K562 (cell line): ENCODE data around the gene MAD2L1BP. TPM values are rescaled to one million over a fixed set of nuclear protein-coding genes. Genes with fewer than 3 reads are reported as not detected.

ENCODE experiments used
- ARID3A ChIP-seq: IDR thresholded peaks from 2 replicates; pipeline ENCODE4 v1.6.1; 2012; ENCODE audit warnings: low read depth, low read length, improper control_type of control experiment, borderline replicate concordance
- BACH1 ChIP-seq: fragments of 200-800 bp; sonication (Bioruptor generic); IDR thresholded peaks from 2 replicates; pipeline ENCODE4 v1.6.1; 2016; ENCODE audit warnings: missing genetic modification characterization, missing compliant biosample characterization
- BMI1 ChIP-seq: fragments of 150-350 bp; IDR thresholded peaks from 2 replicates; pipeline ENCODE4 v1.6.1; 2014; ENCODE audit warnings: low read length
- BRD4 ChIP-seq: fragments of 200-600 bp; sonication (generic); IDR thresholded peaks from 2 replicates; pipeline ENCODE4 v1.6.1; 2017; ENCODE audit warnings: inconsistent platforms
- DIDO1 ChIP-seq: fragments of 450-650 bp; IDR thresholded peaks from 2 replicates; pipeline ENCODE4 v1.6.1; 2016; ENCODE audit warnings: low read depth, missing biosample characterization, missing genetic modification characterization
- ESRRA ChIP-seq: fragments of 450-650 bp; IDR thresholded peaks from 2 replicates; pipeline ENCODE4 v1.6.1; 2014; ENCODE audit warnings: low read depth, mild to moderate bottlenecking, moderate library complexity, borderline replicate concordance
- FOXK1 ChIP-seq: sonication (generic); formaldehyde crosslinking; IDR thresholded peaks from 2 replicates; pipeline ENCODE4 v1.8.0; 2022; ENCODE audit warnings: missing genetic modification reagents, mild to moderate bottlenecking, borderline replicate concordance
- GABPB1 ChIP-seq: sonication (generic); formaldehyde crosslinking; IDR thresholded peaks from 2 replicates; pipeline ENCODE4 v1.8.0; 2022; ENCODE audit warnings: mild to moderate bottlenecking, missing genetic modification reagents
- GTF2E2 ChIP-seq: fragments of 200-800 bp; sonication (Bioruptor generic); IDR thresholded peaks from 2 replicates; pipeline ENCODE4 v1.6.1; 2016; ENCODE audit warnings: missing genetic modification characterization, missing compliant biosample characterization
- HIVEP1 ChIP-seq: fragments of 250-450 bp; sonication (Bioruptor Pico); IDR thresholded peaks from 2 replicates; pipeline ENCODE4 v1.4.0; 2020; ENCODE audit warnings: mild to moderate bottlenecking
- JUND ChIP-seq, 2 experiments: IDR thresholded peaks; 2 replicates in 1 of 2; 3 replicates in 1 of 2; pipeline ENCODE4 v1.6.1; 2011; ENCODE audit warnings: borderline replicate concordance in 2 of 2, low read depth in 2 of 2, low read length in 2 of 2, improper control_type of control experiment in 1 of 2, missing biosample characterization in 1 of 2, missing genetic modification characterization in 1 of 2, missing genetic modification reagents in 1 of 2
- MCM7 ChIP-seq, 2 experiments: fragments of 450-650 bp; IDR thresholded peaks; 2 replicates each; pipeline ENCODE4 v1.6.1; 2016 to 2018
- MECOM ChIP-seq: fragments of 250-450 bp; sonication (Bioruptor Pico); IDR thresholded peaks from 2 replicates; pipeline ENCODE4 v1.8.0; 2022; ENCODE audit warnings: inconsistent platforms
- MEIS2 ChIP-seq: fragments of 450-650 bp; IDR thresholded peaks from 2 replicates; pipeline ENCODE4 v1.6.1; 2014; ENCODE audit warnings: mild to moderate bottlenecking; ENCODE audit not compliant: partially characterized antibody
- NFE2L1 ChIP-seq: fragments of 450-650 bp; IDR thresholded peaks from 2 replicates; pipeline ENCODE4 v1.6.1; 2016; ENCODE audit warnings: missing genetic modification characterization, low read depth, mild to moderate bottlenecking, missing compliant biosample characterization, moderate library complexity, borderline replicate concordance
- PML ChIP-seq: IDR thresholded peaks from 2 replicates; pipeline ENCODE4 v1.6.1; 2012; ENCODE audit warnings: low read length, inconsistent platforms
- POLR2A ChIP-seq: fragments of 450-650 bp; conservative IDR thresholded peaks from 2 replicates; pipeline ENCODE4 v1.6.1; 2016
- SMAD3 ChIP-seq: fragments of 450-650 bp; formaldehyde crosslinking; conservative IDR thresholded peaks from 2 replicates; pipeline ENCODE4 v1.4.0; 2020; ENCODE audit warnings: mild to moderate bottlenecking
- SREBF1 ChIP-seq: fragments of 150-350 bp; IDR thresholded peaks from 2 replicates; pipeline ENCODE4 v1.6.1; 2014; ENCODE audit warnings: antibody characterized with exemption, low read depth, low read length, borderline replicate concordance
- ZNF121 ChIP-seq: sonication (generic); formaldehyde crosslinking; conservative IDR thresholded peaks from 2 replicates; pipeline ENCODE4 v1.8.0; 2022; ENCODE audit warnings: missing genetic modification reagents
- ZNF764 ChIP-seq: fragments of 250-450 bp; sonication (Bioruptor Pico); IDR thresholded peaks from 2 replicates; pipeline ENCODE4 v1.4.0; 2020; ENCODE audit warnings: low read depth, mild to moderate bottlenecking, moderate library complexity
- ZNF780A ChIP-seq: fragments of 250-450 bp; sonication (Bioruptor Pico); IDR thresholded peaks from 2 replicates; pipeline ENCODE4 v1.5.0; 2021; ENCODE audit warnings: mild to moderate bottlenecking
- ZNF79 ChIP-seq: fragments of 250-450 bp; sonication (Bioruptor Pico); IDR thresholded peaks from 2 replicates; pipeline ENCODE4 v1.4.0; 2020; ENCODE audit warnings: low read depth, mild to moderate bottlenecking, moderate library complexity
- polyA plus RNA-seq, 8 experiments: library from polyadenylated mRNA; depleted of rRNA in 4 of 8; stranded (reverse) in 5 of 8; unstranded in 3 of 8; fragments of >200 nt; fragmentation: Nextera tagmentation in 2 of 8; fragmentation: Illumina TruSeq in 1 of 8; extraction: Ambion mirVana in 2 of 8; extraction: Trizol in 1 of 8; gene quantifications; 2 replicates each; pipeline versions ENCODE4 v1.2.1 to v1.2.3, GENCODE V29; 2011 to 2014; ENCODE audit warnings: inconsistent platforms in 1 of 8, missing spikeins in 1 of 8
- total RNA-seq, 7 experiments: library from RNA; depleted of rRNA in 6 of 7; stranded (reverse); fragments of >200 nt in 6 of 7; fragmentation: Illumina TruSeq in 2 of 7; extraction: Trizol in 2 of 7; gene quantifications; 2 replicates each; pipeline versions ENCODE4 v1.2.1 to v1.2.3, GENCODE V29; 2011 to 2021; ENCODE audit warnings: low replicate concordance in 1 of 7
- TF ChIP-seq, protein P1 (sequence below): sonication (generic); formaldehyde crosslinking; IDR thresholded peaks from 2 replicates; pipeline ENCODE4 v1.8.1; 2023; ENCODE audit warnings: mild to moderate bottlenecking, missing genetic modification reagents
- TF ChIP-seq, protein P2 (sequence below): fragments of 250-450 bp; sonication (Bioruptor Pico); IDR thresholded peaks from 2 replicates; pipeline ENCODE4 v1.5.0; 2021

MAD2L1BP gene
- total and polyA plus RNA-seq, 9 of the 15 experiments (the other 6 are each of a cell fraction or from before 2014, with no cell fraction given) = 69.7 to 321 (median 111) TPM

DNA sequence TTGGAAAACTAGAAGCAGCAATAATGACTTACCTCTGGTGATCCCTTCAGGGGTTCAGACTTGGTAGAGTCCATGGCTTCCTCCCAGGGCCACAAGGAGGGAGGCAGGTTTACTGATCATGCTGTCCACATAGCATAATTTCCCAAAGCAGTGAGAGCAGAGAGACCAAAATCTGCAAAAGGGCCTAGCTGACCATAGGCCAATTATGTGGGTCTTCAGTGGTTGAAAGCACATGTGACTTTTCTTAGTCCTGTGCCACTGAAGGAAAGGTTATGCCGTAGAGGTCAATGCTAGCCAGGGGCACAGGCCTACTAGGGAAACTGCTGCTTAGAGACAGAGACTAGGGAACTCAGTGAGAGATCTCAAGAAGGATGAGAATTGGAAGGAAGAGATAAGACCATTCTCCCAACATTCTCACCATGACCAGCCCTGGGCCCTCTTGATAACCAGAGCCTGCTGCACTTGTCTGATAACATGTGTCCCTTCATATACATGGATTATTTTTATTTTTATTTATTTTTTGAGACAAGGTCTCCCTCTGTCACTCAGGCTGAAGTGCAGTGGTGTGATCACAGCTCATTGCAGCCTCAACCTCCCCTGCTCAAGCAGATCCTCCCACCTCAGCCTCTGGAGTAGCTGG is 4.5 kb upstream of the MAD2L1BP start (continued):
- TF ChIP-seq ESRRA (peak; percentile 99), MECOM (peak; percentile 60; the same call in 1 of the 2 replicates), MCM7 (IDR thresholded peaks at IDR 0.05) (no peak), BMI1 (no peak), BRD4 (no peak), GTF2E2 (tag) (no peak), PML (peak; percentile 99), DIDO1 (no peak), ZNF79 (CRISPR knock-in tag) (0 out of 2 replicates have a peak, but pooled peaks have one; percentile 18), ZNF121 (CRISPR knock-in tag) (no peak), NFE2L1 (tag) (no peak), FOXK1 (CRISPR knock-in tag) (0 out of 2 replicates have a peak, but pooled peaks have one; percentile 50), ZNF780A (CRISPR knock-in tag) (no peak), ARID3A (peak; percentile 99), ZNF764 (CRISPR knock-in tag) (no peak), GABPB1 (CRISPR knock-in tag) (no peak; the same call in 1 of the 2 replicates), BACH1 (tag) (peak; percentile 75; the same call in 1 of the 2 replicates), SMAD3 (peak; percentile 82), POLR2A (peak; percentile 80), SREBF1 (no peak), MEIS2 (peak; percentile 75), HIVEP1 (0 out of 2 replicates have a peak, but pooled peaks have one; percentile 37), JUND (IDR thresholded peaks at IDR 0.05; ENCODE audit: borderline replicate concordance, low read depth, low read length) (peak; percentile 76), JUND (tag; IDR thresholded peaks at IDR 0.05; ENCODE audit: borderline replicate concordance, low read depth, low read length) (peak; percentile 69; the same call in 2 of the 3 replicates)
- TF ChIP-seq, protein P1, sequence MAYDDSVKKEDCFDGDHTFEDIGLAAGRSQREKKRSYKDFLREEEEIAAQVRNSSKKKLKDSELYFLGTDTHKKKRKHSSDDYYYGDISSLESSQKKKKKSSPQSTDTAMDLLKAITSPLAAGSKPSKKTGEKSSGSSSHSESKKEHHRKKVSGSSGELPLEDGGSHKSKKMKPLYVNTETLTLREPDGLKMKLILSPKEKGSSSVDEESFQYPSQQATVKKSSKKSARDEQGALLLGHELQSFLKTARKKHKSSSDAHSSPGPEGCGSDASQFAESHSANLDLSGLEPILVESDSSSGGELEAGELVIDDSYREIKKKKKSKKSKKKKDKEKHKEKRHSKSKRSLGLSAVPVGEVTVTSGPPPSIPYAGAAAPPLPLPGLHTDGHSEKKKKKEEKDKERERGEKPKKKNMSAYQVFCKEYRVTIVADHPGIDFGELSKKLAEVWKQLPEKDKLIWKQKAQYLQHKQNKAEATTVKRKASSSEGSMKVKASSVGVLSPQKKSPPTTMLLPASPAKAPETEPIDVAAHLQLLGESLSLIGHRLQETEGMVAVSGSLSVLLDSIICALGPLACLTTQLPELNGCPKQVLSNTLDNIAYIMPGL (CRISPR knock-in tag) = no peak
- TF ChIP-seq, protein P2, sequence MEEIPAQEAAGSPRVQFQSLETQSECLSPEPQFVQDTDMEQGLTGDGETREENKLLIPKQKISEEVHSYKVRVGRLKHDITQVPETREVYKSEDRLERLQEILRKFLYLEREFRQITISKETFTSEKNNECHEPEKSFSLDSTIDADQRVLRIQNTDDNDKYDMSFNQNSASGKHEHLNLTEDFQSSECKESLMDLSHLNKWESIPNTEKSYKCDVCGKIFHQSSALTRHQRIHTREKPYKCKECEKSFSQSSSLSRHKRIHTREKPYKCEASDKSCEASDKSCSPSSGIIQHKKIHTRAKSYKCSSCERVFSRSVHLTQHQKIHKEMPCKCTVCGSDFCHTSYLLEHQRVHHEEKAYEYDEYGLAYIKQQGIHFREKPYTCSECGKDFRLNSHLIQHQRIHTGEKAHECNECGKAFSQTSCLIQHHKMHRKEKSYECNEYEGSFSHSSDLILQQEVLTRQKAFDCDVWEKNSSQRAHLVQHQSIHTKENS (CRISPR knock-in tag) = no peak
